IMR-90 (cell line): ENCODE results near the gene ARHGAP36. TPM values are rescaled to one million over a fixed set of nuclear protein-coding genes. Genes with fewer than 3 reads are reported as not detected.

Experiments used
- ATAC-seq: fragments of 200-7000 bp; cut with Tn5 transposase; 2 replicates; pipeline ENCODE4 v1.9.1; 2020; ENCODE audit warnings: low read depth, mild to moderate bottlenecking, moderate library complexity
- BruUV-seq: library from RNA; stranded (reverse); fragments of 400-500 nt; replicated peaks from 2 replicates; lab custom pipeline; 2021; lab: Mats Ljungman, UMichigan
- CTCF ChIA-PET: fragments of 300-600 bp; formaldehyde crosslinking; extraction: SDS; loops from one replicate; lab custom pipeline; 2021; ENCODE audit warnings: antibody characterized with exemption; lab: Yijun Ruan, JAX
- POLR2A ChIA-PET: fragments of 300-600 bp; sonication (Branson Sonifier 250); formaldehyde crosslinking; loops from one replicate; lab custom pipeline; 2022; ENCODE audit warnings: antibody characterized with exemption; ENCODE audit not compliant: unreplicated experiment; lab: Charles Lee
- DNase-seq: peaks from one replicate; pipeline ENCODE4 v3.0.0; 2013
- H2AFZ ChIP-seq: replicated peaks from 2 replicates; pipeline ENCODE3; 2013; ENCODE audit warnings: low read length, mild to moderate bottlenecking; ENCODE audit not compliant: poor library complexity
- H2AK5ac ChIP-seq: 2 replicates; pipeline ENCODE4 v1.6.1; 2013; ENCODE audit warnings: low read depth, low read length, inconsistent platforms
- H2AK9ac ChIP-seq: replicated peaks from 2 replicates; pipeline ENCODE3; 2013; ENCODE audit warnings: mild to moderate bottlenecking, low read depth, low read length, moderate library complexity; ENCODE audit not compliant: poor library complexity
- H2BK120ac ChIP-seq: 2 replicates; pipeline ENCODE4 v1.6.1; 2013; ENCODE audit warnings: low read depth, low read length, inconsistent platforms
- H2BK15ac ChIP-seq: 3 replicates; pipeline ENCODE4 v1.6.1; 2013; ENCODE audit warnings: low read depth, low read length, inconsistent platforms
- H2BK20ac ChIP-seq: 2 replicates; pipeline ENCODE4 v1.6.1; 2013; ENCODE audit warnings: low read depth, mild to moderate bottlenecking, inconsistent platforms, low read length, moderate library complexity
- H2BK5ac ChIP-seq: 2 replicates; pipeline ENCODE4 v1.6.1; 2013; ENCODE audit warnings: mild to moderate bottlenecking, low read depth, low read length, inconsistent platforms; ENCODE audit not compliant: poor library complexity, severe bottlenecking
- H3K14ac ChIP-seq: replicated peaks from 2 replicates; pipeline ENCODE4 v1.6.1; 2013; ENCODE audit warnings: low read depth, low read length, inconsistent platforms
- H3K18ac ChIP-seq: 2 replicates; pipeline ENCODE4 v1.6.1; 2013; ENCODE audit warnings: low read depth, low read length, control low read depth
- H3K23ac ChIP-seq: 2 replicates; pipeline ENCODE4 v1.6.1; 2013; ENCODE audit warnings: low read depth, low read length, inconsistent platforms
- H3K27ac ChIP-seq: 2 replicates; pipeline ENCODE4 v1.5.1; 2013; ENCODE audit warnings: mild to moderate bottlenecking, control low read depth, low read length; ENCODE audit not compliant: insufficient read depth
- H3K27me3 ChIP-seq: 2 replicates; pipeline ENCODE4 v1.6.1; 2013; ENCODE audit warnings: low read length; ENCODE audit not compliant: control insufficient read depth, insufficient read depth
- H3K36me3 ChIP-seq: 2 replicates; pipeline ENCODE4 v1.6.1; 2013; ENCODE audit warnings: low read length, mixed read lengths; ENCODE audit not compliant: control insufficient read depth, insufficient read depth
- H3K4ac ChIP-seq: 2 replicates; pipeline ENCODE4 v1.6.1; 2013; ENCODE audit warnings: low read depth, low read length, inconsistent platforms
- H3K4me1 ChIP-seq: 2 replicates; pipeline ENCODE4 v1.6.1; 2013; ENCODE audit warnings: low read length, mixed read lengths; ENCODE audit not compliant: control insufficient read depth, insufficient read depth
- H3K4me2 ChIP-seq: 2 replicates; pipeline ENCODE4 v1.6.1; 2013; ENCODE audit warnings: low read depth, mild to moderate bottlenecking, control low read depth, low read length, moderate library complexity
- H3K4me3 ChIP-seq: 2 replicates; pipeline ENCODE4 v1.5.1; 2013; ENCODE audit warnings: low read depth, mild to moderate bottlenecking, control low read depth, low read length, moderate library complexity; ENCODE audit not compliant: insufficient read depth
- H3K56ac ChIP-seq: 2 replicates; pipeline ENCODE4 v1.6.1; 2013; ENCODE audit warnings: low read length, inconsistent platforms; ENCODE audit not compliant: insufficient read depth; ENCODE audit errors: extremely low read depth
- H3K79me1 ChIP-seq, 2 experiments: 2 replicates each; pipeline ENCODE4 v1.6.1; 2013; ENCODE audit warnings: low read length in 2 of 2, inconsistent platforms in 1 of 2, low read depth in 1 of 2
- H3K9ac ChIP-seq: 2 replicates; pipeline ENCODE4 v1.6.1; 2013; ENCODE audit warnings: low read depth, low read length, control low read depth
- H3K9me1 ChIP-seq: 2 replicates; pipeline ENCODE4 v1.6.1; 2013; ENCODE audit warnings: low read length, inconsistent platforms; ENCODE audit not compliant: insufficient read depth
- H3K9me3 ChIP-seq: 2 replicates; pipeline ENCODE4 v1.6.1; 2013; ENCODE audit warnings: low read length; ENCODE audit not compliant: control insufficient read depth, insufficient read depth
- H4K20me1 ChIP-seq: 2 replicates; pipeline ENCODE4 v1.6.1; 2013; ENCODE audit warnings: low read length, inconsistent platforms; ENCODE audit not compliant: insufficient read depth
- H4K5ac ChIP-seq: 2 replicates; pipeline ENCODE4 v1.6.1; 2013; ENCODE audit warnings: mild to moderate bottlenecking, low read depth, low read length, control low read depth
- H4K8ac ChIP-seq, 2 experiments: 2 replicates each; pipeline ENCODE4 v1.6.1; 2013; ENCODE audit warnings: low read depth in 2 of 2, low read length in 2 of 2, control low read depth in 1 of 2, inconsistent platforms in 1 of 2
- H4K91ac ChIP-seq: 2 replicates; pipeline ENCODE4 v1.6.1; 2013; ENCODE audit warnings: low read depth, low read length, inconsistent platforms; ENCODE audit not compliant: insufficient read depth
- BHLHE40 ChIP-seq: fragments of 150-350 bp; IDR thresholded peaks from 2 replicates; pipeline ENCODE4 v1.6.1; 2016; ENCODE audit warnings: mild to moderate bottlenecking, low read depth, low read length
- CHD1 ChIP-seq: IDR thresholded peaks from 2 replicates; pipeline ENCODE4 v1.6.1; 2012; ENCODE audit warnings: low read depth, low read length, improper control_type of control experiment
- ELK1 ChIP-seq: fragments of 150-350 bp; IDR thresholded peaks from 2 replicates; pipeline ENCODE4 v1.6.1; 2016; ENCODE audit warnings: low read depth, mild to moderate bottlenecking, low read length, moderate library complexity, borderline replicate concordance
- FOS ChIP-seq: fragments of 150-350 bp; IDR thresholded peaks from 2 replicates; pipeline ENCODE4 v1.6.1; 2016; ENCODE audit warnings: low read depth, low read length
- MAZ ChIP-seq: IDR thresholded peaks from 2 replicates; pipeline ENCODE4 v1.6.1; 2012; ENCODE audit warnings: low read depth, mild to moderate bottlenecking, low read length, improper control_type of control experiment, moderate library complexity, borderline replicate concordance
- NFE2L2 ChIP-seq: fragments of 150-350 bp; IDR thresholded peaks from 2 replicates; pipeline ENCODE4 v1.6.1; 2016; ENCODE audit warnings: low read depth, mild to moderate bottlenecking, low read length
- POLR2A ChIP-seq: IDR thresholded peaks from 2 replicates; pipeline ENCODE4 v1.6.1; 2012; ENCODE audit warnings: mild to moderate bottlenecking, low read depth, low read length
- RCOR1 ChIP-seq: IDR thresholded peaks from 2 replicates; pipeline ENCODE4 v1.6.1; 2012; ENCODE audit warnings: mild to moderate bottlenecking, low read length, improper control_type of control experiment; ENCODE audit not compliant: insufficient replicate concordance
- SMC3 ChIP-seq: fragments of 150-350 bp; IDR thresholded peaks from 2 replicates; pipeline ENCODE4 v1.6.1; 2016; ENCODE audit warnings: low read depth, mild to moderate bottlenecking, antibody characterized with exemption, low read length, moderate library complexity
- dilution Hi-C: fragments of 300-500 bp; cut with HindIII; formaldehyde crosslinking; loops from one replicate; pipeline ENCODE4 v1.14.3; 2018; ENCODE audit warnings: low sequenced_read_pairs; ENCODE audit not compliant: unreplicated experiment
- in situ Hi-C: fragments of 300-500 bp; cut with MboI; formaldehyde crosslinking; loops from 3 replicates; pipeline ENCODE4 v1.14.3; 2019; ENCODE audit warnings: low sequenced_read_pairs, inconsistent platforms, mixed read lengths
- intact Hi-C: fragments of 100-400 bp; cut with micrococcal nuclease; formaldehyde crosslinking; loops from 2 replicates; pipeline ENCODE4 v1.10.0; 2022
- polyA plus RNA-seq, 3 experiments: library from polyadenylated mRNA; depleted of rRNA; stranded (reverse); fragments of >200 nt; gene quantifications; 2 replicates each; pipeline ENCODE4 v1.2.3, GENCODE V29; 2012; ENCODE audit warnings: low replicate concordance in 1 of 3
- total RNA-seq: library from RNA; depleted of rRNA; stranded (reverse); fragments of >200 nt; gene quantifications from 2 replicates; pipeline ENCODE4 v1.2.3, GENCODE V29; 2012
- TF ChIP-seq, protein P1 (sequence below): fragments of 150-350 bp; IDR thresholded peaks from 2 replicates; pipeline ENCODE4 v1.6.1; 2017; ENCODE audit warnings: mild to moderate bottlenecking, antibody characterized with exemption, low read length, low read depth

ARHGAP36 gene
- total and polyA plus RNA-seq, 2 of the 4 experiments (the other 2 are of a cell fraction), result not detected

DNA sequence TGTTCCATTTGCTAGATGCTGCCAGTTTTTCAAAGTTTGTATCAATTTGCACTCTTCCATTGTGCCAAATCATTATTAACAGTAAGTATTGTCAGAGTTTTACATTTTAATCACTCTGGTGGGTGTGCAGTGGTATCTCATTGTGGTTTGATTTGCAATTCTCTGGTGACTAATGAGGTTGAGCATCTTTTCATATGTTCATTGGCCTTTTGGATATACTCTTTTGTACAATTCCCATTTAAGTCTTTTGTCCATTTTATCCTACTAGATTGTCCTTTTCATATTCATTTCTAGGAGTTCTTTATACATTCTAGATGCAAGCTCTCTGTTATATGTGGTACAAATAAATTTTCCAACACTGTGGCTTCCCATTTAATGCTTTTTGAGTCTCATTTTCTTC, 17.4 kb upstream of the ARHGAP36 start:
- intact Hi-C loops (no loop called here), in situ Hi-C loops (no loop called here), dilution Hi-C loops (no loop called here)
- no peaks in the 10 kb centered on the region for H4K20me1 ChIP-seq
- H2BK15ac ChIP-seq, result no peak overlapping the region
- no peak overlapping the region for H4K91ac ChIP-seq
- no peak overlapping the region for H3K56ac ChIP-seq
- ATAC-seq, result no peak
- H2AK9ac ChIP-seq, result no peak overlapping the region
- H3K4me2 ChIP-seq, result no peak overlapping the region
- H3K27me3 ChIP-seq, result peaks cover 6% of the 10 kb centered on the region; the same call in 1 of the 2 replicates
- H3K4ac ChIP-seq, result no peak overlapping the region
- no peaks in the 10 kb centered on the region for H3K79me1 ChIP-seq
- TF ChIP-seq NFE2L2, result no peak
- no peak for TF ChIP-seq CHD1
- TF ChIP-seq FOS, result no peak
- TF ChIP-seq ELK1, result no peak
- no peak for TF ChIP-seq RCOR1
- no peak for TF ChIP-seq BHLHE40
- no peak for TF ChIP-seq POLR2A
- TF ChIP-seq, protein P1, sequence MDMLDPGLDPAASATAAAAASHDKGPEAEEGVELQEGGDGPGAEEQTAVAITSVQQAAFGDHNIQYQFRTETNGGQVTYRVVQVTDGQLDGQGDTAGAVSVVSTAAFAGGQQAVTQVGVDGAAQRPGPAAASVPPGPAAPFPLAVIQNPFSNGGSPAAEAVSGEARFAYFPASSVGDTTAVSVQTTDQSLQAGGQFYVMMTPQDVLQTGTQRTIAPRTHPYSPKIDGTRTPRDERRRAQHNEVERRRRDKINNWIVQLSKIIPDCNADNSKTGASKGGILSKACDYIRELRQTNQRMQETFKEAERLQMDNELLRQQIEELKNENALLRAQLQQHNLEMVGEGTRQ, result no peak
- TF ChIP-seq SMC3, result no peak
- no peak for TF ChIP-seq MAZ
- no peaks in the 10 kb centered on the region for H3K9me1 ChIP-seq
- H4K8ac ChIP-seq, result no peak overlapping the region
- no peak overlapping the region for H2BK5ac ChIP-seq
- no peaks in the 10 kb centered on the region for H3K4me1 ChIP-seq
- no peak overlapping the region for H3K18ac ChIP-seq
- no peak overlapping the region for H3K4me3 ChIP-seq
- H3K27ac ChIP-seq, result no peak overlapping the region
- CTCF ChIA-PET, result no interaction called here
- no peak overlapping the region for H4K5ac ChIP-seq
- H3K9ac ChIP-seq, result no peak overlapping the region
- H2BK120ac ChIP-seq, result no peak overlapping the region
- DNase-seq, result no peak
- H3K36me3 ChIP-seq, result no peaks in the 10 kb centered on the region
- H2AFZ ChIP-seq, result no peak overlapping the region
- H3K14ac ChIP-seq, result no peak overlapping the region
- no peaks in the 10 kb centered on the region for H3K9me3 ChIP-seq
- BruUV-seq, result no TSS peak
- no peak overlapping the region for H2BK20ac ChIP-seq
- H3K23ac ChIP-seq, result no peak overlapping the region
- POLR2A ChIA-PET, result no interaction called here
- H2AK5ac ChIP-seq, result no peak overlapping the region
